GM23338 (cell line): ENCODE data around the gene TCN1. TPM values are rescaled to one million over a fixed set of nuclear protein-coding genes. Genes with fewer than 3 reads are reported as not detected.

Source experiments
- ATAC-seq: fragments of 200-7000 bp; cut with Tn5 transposase; 3 replicates; pipeline ENCODE4 v1.9.1; 2020
- DNase-seq: peaks from one replicate; pipeline ENCODE4 v3.0.0-alpha.2; 2015; ENCODE audit warnings: low spot score
- H2AFZ ChIP-seq: fragments of 200-600 bp; sonication (generic); 2 replicates; pipeline ENCODE4 v1.8.0; 2016; ENCODE audit warnings: antibody characterized with exemption, mild to moderate bottlenecking, moderate library complexity
- H3F3A ChIP-seq: fragments of 200-600 bp; sonication (generic); replicated peaks from 2 replicates; pipeline ENCODE4 v1.8.0; 2017; ENCODE audit warnings: antibody characterized with exemption, mixed run types, low read depth
- H3K27ac ChIP-seq: fragments of 200-600 bp; sonication (generic); 2 replicates; pipeline ENCODE4 v1.6.1; 2016; ENCODE audit warnings: low read depth
- H3K27me3 ChIP-seq: fragments of 200-600 bp; sonication (generic); 2 replicates; pipeline ENCODE4 v1.8.0; 2016; ENCODE audit warnings: mild to moderate bottlenecking, mixed run types, moderate library complexity; ENCODE audit not compliant: insufficient read depth
- H3K36me3 ChIP-seq: fragments of 200-600 bp; sonication (generic); 2 replicates; pipeline ENCODE4 v1.8.0; 2016; ENCODE audit warnings: mild to moderate bottlenecking; ENCODE audit not compliant: insufficient read depth
- H3K4me1 ChIP-seq: fragments of 200-600 bp; sonication (generic); 2 replicates; pipeline ENCODE4 v1.8.0; 2016; ENCODE audit warnings: mild to moderate bottlenecking, moderate library complexity; ENCODE audit not compliant: insufficient read depth
- H3K4me2 ChIP-seq: fragments of 200-600 bp; sonication (generic); 2 replicates; pipeline ENCODE4 v1.7.1; 2017; ENCODE audit warnings: mixed run types
- H3K4me3 ChIP-seq: fragments of 200-600 bp; sonication (generic); 2 replicates; pipeline ENCODE4 v1.6.1; 2016; ENCODE audit warnings: mixed run types
- H3K79me2 ChIP-seq: fragments of 200-600 bp; sonication (generic); replicated peaks from 2 replicates; pipeline ENCODE4 v1.8.0; 2017; ENCODE audit warnings: mild to moderate bottlenecking; ENCODE audit not compliant: insufficient read depth
- H3K9me2 ChIP-seq: fragments of 200-600 bp; sonication (generic); 2 replicates; pipeline ENCODE4 v1.8.0; 2017; ENCODE audit not compliant: insufficient read depth
- H4K20me1 ChIP-seq: fragments of 200-600 bp; sonication (generic); replicated peaks from 2 replicates; pipeline ENCODE4 v1.8.0; 2017; ENCODE audit warnings: mild to moderate bottlenecking; ENCODE audit not compliant: insufficient read depth
- H3K27ac Mint-ChIP-seq: 2 replicates; pipeline ENCODE4 v1.8.0; 2020; ENCODE audit warnings: inconsistent platforms, mild to moderate bottlenecking, moderate library complexity, mixed read lengths
- H3K27me3 Mint-ChIP-seq: 3 replicates; pipeline ENCODE4 v1.8.0; 2022; ENCODE audit warnings: low read depth, mild to moderate bottlenecking, moderate library complexity, mixed read lengths, inconsistent platforms; ENCODE audit not compliant: insufficient read depth, poor library complexity
- H3K36me3 Mint-ChIP-seq: 3 replicates; pipeline ENCODE4 v1.8.0; 2021; ENCODE audit warnings: low read depth, mild to moderate bottlenecking, inconsistent platforms, moderate library complexity, mixed read lengths
- H3K4me1 Mint-ChIP-seq: 3 replicates; pipeline ENCODE4 v1.8.0; 2020; ENCODE audit warnings: mild to moderate bottlenecking, inconsistent platforms, mixed read lengths
- H3K4me3 Mint-ChIP-seq: 3 replicates; pipeline ENCODE4 v1.8.0; 2021; ENCODE audit warnings: moderate library complexity, mild to moderate bottlenecking, inconsistent platforms, mixed read lengths
- H3K9me3 Mint-ChIP-seq: 3 replicates; pipeline ENCODE4 v1.8.0; 2020; ENCODE audit warnings: moderate library complexity, mild to moderate bottlenecking, inconsistent platforms, mixed read lengths
- CTCF ChIP-seq, 2 experiments: fragments of 200-600 bp in 1 of 2; sonication (generic) in 1 of 2; conservative IDR thresholded peaks; 2 replicates each; pipeline versions ENCODE4 v1.5.1 to v1.6.1; 2016 to 2017; ENCODE audit warnings: antibody characterized with exemption in 2 of 2, low read depth in 2 of 2, mild to moderate bottlenecking in 2 of 2, moderate library complexity in 1 of 2
- ETS1 ChIP-seq: IDR thresholded peaks from 2 replicates; pipeline ENCODE4 v1.6.1; 2016; ENCODE audit warnings: antibody characterized with exemption
- EZH2 ChIP-seq: fragments of 200-600 bp; sonication (generic); IDR thresholded peaks from one replicate; pipeline ENCODE4 v1.8.0; 2017; ENCODE audit warnings: antibody characterized with exemption, mild to moderate bottlenecking, low read depth; ENCODE audit not compliant: unreplicated experiment
- JUNB ChIP-seq: IDR thresholded peaks from one replicate; pipeline ENCODE4 v1.6.1; 2016; ENCODE audit warnings: antibody characterized with exemption; ENCODE audit not compliant: unreplicated experiment
- POLR2AphosphoS5 ChIP-seq: IDR thresholded peaks from 2 replicates; pipeline ENCODE4 v1.6.1; 2016; ENCODE audit warnings: antibody characterized with exemption, low read depth
- STAT1 ChIP-seq: IDR thresholded peaks from one replicate; pipeline ENCODE4 v1.6.1; 2016; ENCODE audit warnings: antibody characterized with exemption; ENCODE audit not compliant: unreplicated experiment
- ZNF331 ChIP-seq: fragments of 250-450 bp; sonication (Bioruptor Pico); IDR thresholded peaks from 2 replicates; pipeline ENCODE4 v1.5.0; 2020; ENCODE audit warnings: low read depth, mild to moderate bottlenecking, moderate library complexity
- ZNF462 ChIP-seq: fragments of 250-450 bp; sonication (Bioruptor Pico); IDR thresholded peaks from 2 replicates; pipeline ENCODE4 v1.5.0; 2020; ENCODE audit warnings: mild to moderate bottlenecking, moderate library complexity
- polyA plus RNA-seq: library from polyadenylated mRNA; unstranded; fragments of >200 nt; fragmentation: Nextera tagmentation; extraction: Ambion mirVana; gene quantifications from 2 replicates; pipeline ENCODE4 v1.2.1, GENCODE V29; 2016
- total RNA-seq: library from RNA; depleted of rRNA; stranded (reverse); fragments of >200 nt; shearing (Covaris generic); gene quantifications from 2 replicates; pipeline ENCODE4 v1.2.3, GENCODE V29; 2014

Gene TCN1
- total and polyA plus RNA-seq, 2 experiments from 2014 or later = not detected

DNA sequence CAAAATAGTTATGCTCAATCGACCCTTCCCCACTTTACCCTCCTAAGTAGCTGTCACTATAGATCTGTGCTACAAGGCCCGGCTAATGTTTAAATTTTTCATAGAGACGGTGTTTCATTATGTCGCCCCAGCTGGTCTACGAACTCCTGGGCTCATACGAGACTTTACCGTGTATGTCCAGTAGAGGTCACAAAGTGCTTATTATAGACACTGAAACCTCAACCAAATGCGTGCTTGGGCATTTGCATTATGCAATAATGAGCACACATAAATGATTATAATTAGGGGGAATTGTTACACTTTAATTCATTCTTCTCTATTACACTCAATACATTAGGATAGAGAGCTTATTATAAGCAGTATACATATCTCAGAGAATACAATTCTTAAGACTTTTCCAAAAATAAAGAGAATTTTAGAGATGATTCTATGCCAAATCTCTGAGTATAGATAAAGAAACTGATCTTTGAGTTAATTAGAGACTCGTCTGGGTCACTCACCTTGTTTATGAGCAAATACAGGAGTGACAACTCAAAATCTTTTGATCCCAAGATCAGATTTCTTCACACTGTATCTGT is 43.2 kb downstream of the TCN1 start:
- Histone ChIP-seq H3K9me2 (no peaks in the 10 kb centered on the region), H3K27ac (no peak overlapping the region), H3K4me2 (no peak overlapping the region), H2AFZ (no peak overlapping the region), H3K4me3 (no peak overlapping the region), H3K36me3 (no peaks in the 10 kb centered on the region), H3K4me1 (peaks cover 5% of the 10 kb centered on the region), H3F3A (no peaks in the 10 kb centered on the region), H3K79me2 (no peaks in the 10 kb centered on the region), H3K27me3 (no peaks in the 10 kb centered on the region), H4K20me1 (no peaks in the 10 kb centered on the region)
- no peak overlapping the region for H3K27ac Mint-ChIP-seq
- no peaks in the 10 kb centered on the region for H3K36me3 Mint-ChIP-seq
- TF ChIP-seq EZH2 (no peak), CTCF (conservative IDR thresholded peaks at IDR 0.05; ENCODE audit: low read depth in 2 of 2) (peak; percentile 70 to 75)
- peaks cover 2% of the 10 kb centered on the region for H3K27me3 Mint-ChIP-seq
- H3K4me1 Mint-ChIP-seq = peaks cover 19% of the 10 kb centered on the region; the same call in 2 of the 3 replicates
- no peak overlapping the region for H3K4me3 Mint-ChIP-seq
- no peaks in the 10 kb centered on the region; the same call in 2 of the 3 replicates for H3K9me3 Mint-ChIP-seq
- ATAC-seq (peak; percentile 72), DNase-seq (peak; percentile 70)

DNA sequence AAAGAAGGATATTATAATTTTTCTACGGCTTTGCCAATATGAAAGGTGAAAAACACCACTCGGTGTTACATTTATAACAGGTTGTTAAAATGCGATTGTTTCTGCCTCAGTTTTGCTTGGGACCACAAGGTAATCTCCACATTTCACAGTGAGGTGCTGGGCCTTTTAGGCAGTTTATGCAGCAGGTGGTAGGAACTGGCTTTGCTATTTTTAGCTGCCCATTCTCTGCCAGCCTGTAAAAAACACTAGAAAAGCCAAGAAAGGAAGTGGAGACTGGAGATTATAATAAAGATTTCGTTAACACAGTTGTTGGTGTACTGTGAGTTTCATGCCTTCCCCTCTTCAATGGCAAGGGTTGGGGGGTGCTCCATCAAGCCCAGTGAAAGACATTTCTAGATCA is 47.7 kb downstream of the TCN1 start:
- ATAC-seq (no peak), DNase-seq (no peak)
- Mint-ChIP-seq H3K4me3 (no peak overlapping the region), H3K27ac (no peak overlapping the region), H3K27me3 (peaks cover 2% of the 10 kb centered on the region), H3K4me1 (peaks cover 50% of the 10 kb centered on the region), H3K9me3 (no peaks in the 10 kb centered on the region; the same call in 2 of the 3 replicates), H3K36me3 (peaks cover 2% of the 10 kb centered on the region; the same call in 2 of the 3 replicates)
- Histone ChIP-seq H3K4me1 (peaks cover 37% of the 10 kb centered on the region), H3K36me3 (no peaks in the 10 kb centered on the region), H3K79me2 (no peaks in the 10 kb centered on the region), H3K4me2 (0 out of 2 replicates have a peak overlapping the region, but pooled peaks have one; percentile 12), H4K20me1 (no peaks in the 10 kb centered on the region), H3K27ac (no peak overlapping the region), H3K27me3 (no peaks in the 10 kb centered on the region), H3F3A (no peaks in the 10 kb centered on the region), H3K4me3 (no peak overlapping the region), H3K9me2 (no peaks in the 10 kb centered on the region), H2AFZ (no peak overlapping the region)
- no peak for TF ChIP-seq ZNF331
- no peak for TF ChIP-seq EZH2
- TF ChIP-seq ZNF462 (CRISPR knock-in tag) = no peak
- no peak for TF ChIP-seq STAT1
- TF ChIP-seq POLR2AphosphoS5 = no peak
- TF ChIP-seq ETS1 = no peak
- TF ChIP-seq JUNB = no peak
